Omental fat pad (tissue), 4 donors: ENCODE data around the gene SIRPB2. TPM values are rescaled to one million over a fixed set of nuclear protein-coding genes. Genes with fewer than 3 reads are reported as not detected.
"Not testable (repeated sequence)": the region's sequence is repeated elsewhere in the genome, so short reads cannot be mapped to it uniquely, and the experiment has no call there.

Source experiments
- ATAC-seq: fragments of 150-250 bp; one replicate; pipeline ENCODE4 v1.9.1; 2016; ENCODE audit warnings: mild to moderate bottlenecking, moderate library complexity; ENCODE audit not compliant: low FRiP score
- DNase-seq: peaks from one replicate; pipeline ENCODE4 v3.0.0-alpha.2; 2019; ENCODE audit warnings: low spot score
- total RNA-seq, 4 donors: library from RNA; depleted of rRNA; stranded (reverse); fragments of >200 nt; gene quantifications; one replicate each; pipeline ENCODE4 v1.1.0, GENCODE V29; 2016
- TF ChIP-seq, protein P1 (sequence below), 3 donors: fragments of 450-650 bp; IDR thresholded peaks; one replicate each; pipeline ENCODE4 v1.5.1; 2016 to 2017; ENCODE audit warnings: antibody characterized with exemption in 3 of 3, mild to moderate bottlenecking in 3 of 3, moderate library complexity in 2 of 3

Gene SIRPB2
- total RNA-seq, 4 donors from 2014 or later = 13.6 to 35.0 (median 25.7) TPM

DNA sequence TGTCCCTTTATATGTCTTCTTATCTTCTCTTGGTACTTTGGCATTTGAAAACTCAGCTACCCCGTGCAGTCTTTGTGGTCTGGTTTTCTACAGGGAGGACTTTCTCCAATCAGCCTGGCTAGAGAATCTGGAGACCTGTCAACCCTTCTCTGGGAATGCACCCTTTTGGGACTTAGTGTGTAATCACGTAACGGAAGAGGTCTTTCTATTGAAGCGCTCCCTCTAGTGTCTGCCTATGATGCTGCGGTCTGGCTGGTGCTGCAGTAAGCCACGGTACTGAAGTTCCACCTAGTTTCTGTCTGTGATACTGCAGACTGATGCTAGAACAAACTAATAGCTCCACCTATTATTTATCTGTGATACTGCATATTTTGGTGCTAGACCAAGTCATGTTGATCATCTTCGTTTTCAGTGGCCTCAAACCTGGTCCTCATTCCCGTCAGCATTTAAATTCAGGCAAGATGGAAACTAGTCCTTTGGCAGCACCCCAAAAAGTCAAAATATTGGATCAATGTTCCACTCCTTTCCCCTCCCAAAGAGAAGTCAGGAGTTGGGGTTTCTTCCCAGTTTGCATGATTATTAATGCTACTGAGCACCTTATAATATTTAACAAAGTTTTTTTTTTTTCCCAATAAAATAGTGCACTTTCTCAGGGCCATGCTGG is 12.5 kb upstream of the SIRPB2 start:
- ATAC-seq (peak; percentile 94), DNase-seq (no peak)
- TF ChIP-seq, protein P1, sequence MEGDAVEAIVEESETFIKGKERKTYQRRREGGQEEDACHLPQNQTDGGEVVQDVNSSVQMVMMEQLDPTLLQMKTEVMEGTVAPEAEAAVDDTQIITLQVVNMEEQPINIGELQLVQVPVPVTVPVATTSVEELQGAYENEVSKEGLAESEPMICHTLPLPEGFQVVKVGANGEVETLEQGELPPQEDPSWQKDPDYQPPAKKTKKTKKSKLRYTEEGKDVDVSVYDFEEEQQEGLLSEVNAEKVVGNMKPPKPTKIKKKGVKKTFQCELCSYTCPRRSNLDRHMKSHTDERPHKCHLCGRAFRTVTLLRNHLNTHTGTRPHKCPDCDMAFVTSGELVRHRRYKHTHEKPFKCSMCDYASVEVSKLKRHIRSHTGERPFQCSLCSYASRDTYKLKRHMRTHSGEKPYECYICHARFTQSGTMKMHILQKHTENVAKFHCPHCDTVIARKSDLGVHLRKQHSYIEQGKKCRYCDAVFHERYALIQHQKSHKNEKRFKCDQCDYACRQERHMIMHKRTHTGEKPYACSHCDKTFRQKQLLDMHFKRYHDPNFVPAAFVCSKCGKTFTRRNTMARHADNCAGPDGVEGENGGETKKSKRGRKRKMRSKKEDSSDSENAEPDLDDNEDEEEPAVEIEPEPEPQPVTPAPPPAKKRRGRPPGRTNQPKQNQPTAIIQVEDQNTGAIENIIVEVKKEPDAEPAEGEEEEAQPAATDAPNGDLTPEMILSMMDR (IDR thresholded peaks at IDR 0.05) = peak in 1 of 3 donors; percentile 4

- TF ChIP-seq, protein P1 (IDR thresholded peaks at IDR 0.05) = no peak
- ATAC-seq = no peak
- DNase-seq = no peak
Measured at GRCh38 chr20:1500496-1500895, 9.3 kb upstream of the SIRPB2 start.

DNA sequence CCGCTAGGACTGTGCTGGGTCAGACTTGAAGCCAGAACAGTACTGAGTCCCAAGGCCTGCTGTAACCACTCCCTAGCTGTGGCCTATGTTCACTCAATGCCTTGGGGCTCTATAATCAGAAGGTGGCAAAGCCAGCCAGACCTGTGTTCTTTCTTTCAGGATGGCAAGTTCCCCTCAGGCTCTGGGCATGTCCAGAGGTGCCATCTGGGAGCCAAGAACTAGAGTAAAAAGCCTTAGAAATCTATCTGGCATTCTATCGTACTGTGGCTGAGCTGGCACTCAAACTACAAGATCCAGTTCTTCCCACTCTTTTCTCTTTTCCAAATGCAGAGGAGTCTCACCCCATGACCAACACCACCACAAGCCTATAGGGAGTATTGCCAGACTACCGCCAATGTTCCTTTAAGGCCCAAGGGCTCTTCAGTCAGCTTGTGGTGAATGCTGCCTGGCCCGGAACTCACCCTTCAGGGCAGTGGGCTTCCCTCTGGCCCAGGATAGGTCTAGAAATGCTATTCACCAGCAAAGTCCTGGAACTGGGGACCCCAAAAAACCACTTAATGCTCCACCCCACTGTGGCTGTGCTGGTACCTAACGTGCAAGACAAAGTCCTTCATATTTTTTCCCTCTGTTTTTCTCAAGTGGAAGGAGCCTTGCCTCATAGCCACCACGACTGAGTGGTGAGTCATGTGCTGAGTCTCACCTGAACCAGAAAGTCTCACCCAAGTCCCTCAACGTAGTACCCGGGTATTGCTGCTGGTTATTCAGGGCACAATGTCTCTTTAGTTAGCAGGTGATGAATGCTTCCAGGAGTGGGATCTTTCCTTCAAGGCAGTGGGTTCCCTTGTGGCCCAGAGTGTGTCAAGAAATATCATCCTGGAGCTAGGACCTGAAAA is 8.6 kb upstream of the SIRPB2 start:
- no peak for ATAC-seq
- TF ChIP-seq, protein P1 (IDR thresholded peaks at IDR 0.05) = no peak

GRCh38 chr20:1497371-1497770 is 6.2 kb upstream of the SIRPB2 start:
- DNase-seq, ATAC-seq: not testable (repeated sequence)

More for the DNA sequence above, 8.6 kb upstream of the SIRPB2 start:
- DNase-seq = no peak

GRCh38 chr20:1496930-1497329 is 5.7 kb upstream of the SIRPB2 start:
- ATAC-seq (no peak), DNase-seq (no peak)
- TF ChIP-seq, protein P1 (IDR thresholded peaks at IDR 0.05) = no peak

DNA sequence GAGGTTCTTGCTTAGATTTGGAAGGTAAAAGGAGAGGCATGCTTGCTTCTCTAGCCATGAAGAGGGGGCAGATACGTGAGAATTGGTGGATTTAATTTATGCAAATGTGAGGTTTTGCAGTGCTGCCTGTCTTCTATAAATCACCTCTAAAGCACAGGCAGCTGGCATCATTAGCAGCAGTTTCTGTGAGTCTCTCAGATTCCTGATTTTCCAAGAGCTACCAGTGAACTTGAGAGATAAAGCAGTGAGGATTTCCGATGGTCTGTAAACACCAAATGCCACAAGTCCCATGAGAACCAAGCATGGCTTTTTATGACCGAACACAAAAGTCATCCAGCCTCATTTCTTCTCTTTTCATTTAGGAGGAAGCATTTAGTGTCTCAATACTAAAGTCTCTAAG is 3.2 kb upstream of the SIRPB2 start:
- ATAC-seq = no peak
- no peak for DNase-seq

DNA sequence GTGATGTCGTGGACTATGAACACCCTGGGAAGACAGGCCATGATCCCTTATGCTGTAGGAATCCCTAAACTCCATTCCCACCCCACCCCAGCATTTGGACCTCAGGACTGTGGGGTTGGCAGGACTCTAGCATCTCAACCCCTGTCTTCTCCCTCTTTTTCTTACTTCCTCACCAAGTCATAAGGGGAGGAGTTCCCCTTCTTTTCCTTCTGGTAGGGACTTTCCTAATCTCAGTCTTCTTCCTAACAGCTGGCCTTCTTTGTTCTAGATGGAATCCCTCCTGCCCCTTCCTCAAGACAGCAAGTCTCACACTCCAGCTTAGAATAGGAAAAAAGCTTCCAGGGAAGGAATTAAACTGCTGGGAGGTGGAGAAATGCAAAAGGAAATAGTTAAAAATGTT is 2.3 kb upstream of the SIRPB2 start:
- DNase-seq (no peak), ATAC-seq (no peak)
- TF ChIP-seq, protein P1 (IDR thresholded peaks at IDR 0.05) = no peak

More for the DNA sequence above, 3.2 kb upstream of the SIRPB2 start:
- TF ChIP-seq, protein P1 (IDR thresholded peaks at IDR 0.05) = no peak
